ENCODE results near the gene GJC1.

GJC1 gene

GRCh38 chr17:44801880-44802279, 28.2 kb downstream of the GJC1 start:
- no peak for DNase-seq

GRCh38 chr17:44798356-44798755, 31.7 kb downstream of the GJC1 start:
- no peak for DNase-seq

GRCh38 chr17:44797802-44798201, 32.3 kb downstream of the GJC1 start:
- DNase-seq = no peak

GRCh38 chr17:44796731-44797130, 33.4 kb downstream of the GJC1 start:
- no peak for DNase-seq

GRCh38 chr17:44795928-44796327, 34.2 kb downstream of the GJC1 start:
- no peak for DNase-seq

- DNase-seq = no peak
Observed at GRCh38 chr17:44795421-44795820, 34.7 kb downstream of the GJC1 start.

GRCh38 chr17:44794851-44795413, 35.2 kb downstream of the GJC1 start:
- DNase-seq = no peak

- no peak for DNase-seq
Observed at GRCh38 chr17:44793885-44794842, 35.9 kb downstream of the GJC1 start.

GRCh38 chr17:44792276-44792675, 37.8 kb downstream of the GJC1 start:
- no peak for DNase-seq

GRCh38 chr17:44788139-44788538, 41.9 kb downstream of the GJC1 start:
- no peak for DNase-seq

- no peak for DNase-seq
Observed at GRCh38 chr17:44787271-44787940, 42.7 kb downstream of the GJC1 start.

- DNase-seq = no peak
Observed at GRCh38 chr17:44786551-44787081, 43.5 kb downstream of the GJC1 start.

GRCh38 chr17:44785921-44786320, 44.2 kb downstream of the GJC1 start:
- DNase-seq = no peak

GRCh38 chr17:44782326-44782850, 47.7 kb downstream of the GJC1 start:
- no peak for DNase-seq

GRCh38 chr17:44781551-44782325, 48.3 kb downstream of the GJC1 start:
- no peak for DNase-seq

GRCh38 chr17:44780845-44781480, 49.1 kb downstream of the GJC1 start:
- DNase-seq = no peak

- no peak for DNase-seq
Observed at GRCh38 chr17:44780161-44780560, 49.9 kb downstream of the GJC1 start.

GRCh38 chr17:44779211-44780025, 50.7 kb downstream of the GJC1 start:
- DNase-seq = peak; percentile 85

- no peak for DNase-seq
Observed at GRCh38 chr17:44778656-44779210, 51.4 kb downstream of the GJC1 start.
